Measurements from ENCODE around the gene HPSE.

The HPSE gene

GRCh38 chr4:83247415-83248357, 87.0 kb downstream of the HPSE start:
- peaks cover 13% of the 10 kb centered on the region for H3K4me1 ChIP-seq (ENCODE audit: control insufficient read depth, insufficient read depth, low read length)
- no peak overlapping the region for H3K27ac ChIP-seq (ENCODE audit: low read depth, low read length)
- no peak overlapping the region for H3K9ac ChIP-seq (ENCODE audit: low read length)
- no peak overlapping the region for H3K4me3 ChIP-seq (ENCODE audit: low read depth, low read length)
- no peaks in the 10 kb centered on the region for H3K9me3 ChIP-seq (ENCODE audit: control insufficient read depth, insufficient read depth, low read depth, low read length)
- no peaks in the 10 kb centered on the region for H3K36me3 ChIP-seq (ENCODE audit: control insufficient read depth, insufficient read depth, low read length)
- H3K27me3 ChIP-seq (ENCODE audit: control insufficient read depth, insufficient read depth, low read length), result no peaks in the 10 kb centered on the region
